ENCODE measurements around the gene CFAP299. TPM values are rescaled to one million over a fixed set of nuclear protein-coding genes. Genes with fewer than 3 reads are reported as not detected.

CFAP299 gene
- total RNA-seq, 1 donor from 2014 or later: not detected

DNA sequence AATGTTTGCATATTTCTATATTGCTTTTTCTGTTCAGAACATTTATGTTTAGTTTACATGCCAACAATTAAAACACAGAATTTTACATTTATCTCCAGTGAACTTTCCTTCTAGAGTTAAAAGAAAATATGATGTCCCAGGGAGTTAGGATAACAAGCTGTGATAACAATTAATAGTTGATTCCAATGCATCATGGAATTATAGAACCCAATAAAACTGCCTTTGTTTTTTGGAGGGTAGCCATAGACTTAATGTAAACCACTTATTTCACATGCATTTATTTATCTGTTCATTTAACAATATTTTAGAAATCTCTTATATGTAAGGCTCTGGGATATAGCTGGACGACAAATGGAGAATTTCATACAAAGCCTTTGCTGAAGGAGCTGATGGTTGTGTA is 180.0 kb downstream of the CFAP299 start:
- Mint-ChIP-seq H3K27me3 (ENCODE audit: unreplicated experiment) (no peaks in the 10 kb centered on the region), H3K36me3 (ENCODE audit: low read depth, unreplicated experiment) (no peaks in the 10 kb centered on the region), H3K4me3 (ENCODE audit: unreplicated experiment) (no peak overlapping the region), H3K27ac (ENCODE audit: unreplicated experiment) (no peak overlapping the region), H3K9me3 (ENCODE audit: unreplicated experiment) (no peaks in the 10 kb centered on the region), H3K4me1 (ENCODE audit: unreplicated experiment) (no peaks in the 10 kb centered on the region)
- no peak for DNase-seq (ENCODE audit: low spot score)
- TF ChIP-seq, protein P1, sequence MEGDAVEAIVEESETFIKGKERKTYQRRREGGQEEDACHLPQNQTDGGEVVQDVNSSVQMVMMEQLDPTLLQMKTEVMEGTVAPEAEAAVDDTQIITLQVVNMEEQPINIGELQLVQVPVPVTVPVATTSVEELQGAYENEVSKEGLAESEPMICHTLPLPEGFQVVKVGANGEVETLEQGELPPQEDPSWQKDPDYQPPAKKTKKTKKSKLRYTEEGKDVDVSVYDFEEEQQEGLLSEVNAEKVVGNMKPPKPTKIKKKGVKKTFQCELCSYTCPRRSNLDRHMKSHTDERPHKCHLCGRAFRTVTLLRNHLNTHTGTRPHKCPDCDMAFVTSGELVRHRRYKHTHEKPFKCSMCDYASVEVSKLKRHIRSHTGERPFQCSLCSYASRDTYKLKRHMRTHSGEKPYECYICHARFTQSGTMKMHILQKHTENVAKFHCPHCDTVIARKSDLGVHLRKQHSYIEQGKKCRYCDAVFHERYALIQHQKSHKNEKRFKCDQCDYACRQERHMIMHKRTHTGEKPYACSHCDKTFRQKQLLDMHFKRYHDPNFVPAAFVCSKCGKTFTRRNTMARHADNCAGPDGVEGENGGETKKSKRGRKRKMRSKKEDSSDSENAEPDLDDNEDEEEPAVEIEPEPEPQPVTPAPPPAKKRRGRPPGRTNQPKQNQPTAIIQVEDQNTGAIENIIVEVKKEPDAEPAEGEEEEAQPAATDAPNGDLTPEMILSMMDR (IDR thresholded peaks at IDR 0.05; ENCODE audit: unreplicated experiment): no peak

DNA sequence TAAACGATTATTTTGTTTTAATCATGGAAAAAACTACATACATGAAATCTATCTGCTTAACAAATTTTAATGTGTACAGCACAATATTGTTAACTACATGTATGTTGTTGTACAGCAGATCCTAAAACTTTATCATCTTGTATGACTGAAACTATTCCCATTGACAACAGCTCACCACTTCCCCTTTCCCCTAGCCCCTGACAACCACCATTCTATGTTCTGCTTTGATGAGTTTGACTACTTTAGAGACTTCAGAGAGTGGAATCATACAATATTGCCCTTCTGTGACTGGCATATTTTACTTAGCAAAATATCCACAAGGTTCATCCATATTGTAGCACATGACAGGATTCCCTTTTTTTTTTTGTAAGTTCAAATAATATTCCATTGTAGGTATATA is 185.9 kb downstream of the CFAP299 start:
- no peaks in the 10 kb centered on the region for H3K9me3 Mint-ChIP-seq (ENCODE audit: unreplicated experiment)
- H3K27ac Mint-ChIP-seq (ENCODE audit: unreplicated experiment): no peak overlapping the region
- no peak for DNase-seq (ENCODE audit: low spot score)
- H3K36me3 Mint-ChIP-seq (ENCODE audit: low read depth, unreplicated experiment): no peaks in the 10 kb centered on the region
- no peaks in the 10 kb centered on the region for H3K27me3 Mint-ChIP-seq (ENCODE audit: unreplicated experiment)
- H3K4me3 Mint-ChIP-seq (ENCODE audit: unreplicated experiment): no peak overlapping the region
- TF ChIP-seq, protein P1 (IDR thresholded peaks at IDR 0.05; ENCODE audit: unreplicated experiment): no peak
- no peaks in the 10 kb centered on the region for H3K4me1 Mint-ChIP-seq (ENCODE audit: unreplicated experiment)

DNA sequence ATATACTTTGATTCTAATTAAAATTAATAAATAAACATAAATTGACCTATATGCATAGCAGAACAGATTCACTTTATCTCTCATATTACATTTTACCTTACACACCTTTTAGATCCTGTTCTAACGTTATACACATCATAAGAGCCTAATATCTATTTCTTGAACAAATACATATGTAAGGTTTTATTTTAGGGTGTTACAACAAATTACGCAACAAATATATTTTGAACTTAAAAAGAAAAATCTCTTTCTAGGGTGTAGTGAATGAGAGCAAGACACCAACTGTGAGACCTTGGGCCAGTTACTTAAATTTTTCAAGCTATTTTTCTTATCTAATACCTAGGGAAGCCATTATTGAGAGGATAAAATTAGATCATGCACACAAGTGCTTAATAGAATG is 191.2 kb downstream of the CFAP299 start:
- H3K9me3 Mint-ChIP-seq (ENCODE audit: unreplicated experiment): no peaks in the 10 kb centered on the region
- no peak overlapping the region for H3K4me3 Mint-ChIP-seq (ENCODE audit: unreplicated experiment)
- no peaks in the 10 kb centered on the region for H3K36me3 Mint-ChIP-seq (ENCODE audit: low read depth, unreplicated experiment)
- no peak for DNase-seq (ENCODE audit: low spot score)
- H3K27ac Mint-ChIP-seq (ENCODE audit: unreplicated experiment): no peak overlapping the region
- H3K27me3 Mint-ChIP-seq (ENCODE audit: unreplicated experiment): peaks cover 1% of the 10 kb centered on the region
- TF ChIP-seq, protein P1 (IDR thresholded peaks at IDR 0.05; ENCODE audit: unreplicated experiment): no peak
- H3K4me1 Mint-ChIP-seq (ENCODE audit: unreplicated experiment): no peaks in the 10 kb centered on the region

DNA sequence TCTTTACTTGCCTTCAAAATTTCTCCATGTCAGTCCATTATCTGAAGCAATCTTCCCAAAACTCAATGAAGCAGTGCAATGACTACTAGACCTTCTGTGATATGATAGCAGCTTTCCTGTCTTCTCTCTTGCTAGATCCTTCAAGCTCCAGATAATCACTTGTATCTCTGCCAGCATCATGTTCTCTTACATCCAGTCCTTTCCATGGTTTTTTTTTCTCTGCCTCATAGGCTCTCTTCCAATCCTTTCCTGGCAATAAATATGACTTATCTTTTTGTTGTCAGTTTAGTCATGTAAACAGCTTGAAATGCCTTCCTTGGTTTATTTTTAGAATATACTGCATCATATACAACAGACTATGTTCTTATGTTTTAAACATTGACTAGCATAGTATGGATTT is 193.5 kb downstream of the CFAP299 start:
- Mint-ChIP-seq H3K36me3 (ENCODE audit: low read depth, unreplicated experiment) (no peaks in the 10 kb centered on the region), H3K4me3 (ENCODE audit: unreplicated experiment) (no peak overlapping the region), H3K27ac (ENCODE audit: unreplicated experiment) (no peak overlapping the region), H3K27me3 (ENCODE audit: unreplicated experiment) (peaks cover 1% of the 10 kb centered on the region), H3K9me3 (ENCODE audit: unreplicated experiment) (no peaks in the 10 kb centered on the region), H3K4me1 (ENCODE audit: unreplicated experiment) (no peaks in the 10 kb centered on the region)
- no peak for DNase-seq (ENCODE audit: low spot score)
- TF ChIP-seq, protein P1 (IDR thresholded peaks at IDR 0.05; ENCODE audit: unreplicated experiment): no peak

DNA sequence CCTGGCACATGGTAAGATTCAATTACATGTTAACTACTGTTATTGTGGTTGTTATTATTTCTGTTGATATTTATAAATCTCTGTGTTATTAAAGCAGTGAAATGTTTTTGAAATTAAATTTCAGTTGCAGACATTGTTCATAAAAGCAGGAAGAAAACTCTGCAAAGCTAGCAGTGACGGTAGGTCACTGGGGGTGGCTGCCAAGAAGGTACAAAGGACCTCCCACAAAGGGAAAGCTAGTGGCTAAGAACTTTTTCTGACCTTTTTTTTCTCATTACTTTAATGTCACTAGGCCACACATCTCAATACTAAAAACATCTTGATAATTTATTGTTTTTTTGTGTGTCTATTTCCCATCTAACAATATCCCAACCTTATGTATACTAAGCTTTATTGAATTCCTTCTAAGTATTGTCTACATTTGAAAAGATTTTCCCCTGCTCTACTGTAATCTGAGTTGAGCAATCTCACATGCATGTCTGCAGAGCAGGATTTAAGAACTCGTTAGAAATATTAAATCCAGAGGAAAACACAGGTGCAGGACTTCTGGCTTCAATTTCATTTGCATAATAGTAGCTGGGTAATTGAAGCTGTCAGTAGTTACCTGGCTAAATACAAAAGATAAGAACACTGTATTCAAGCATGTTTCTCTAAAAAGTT is 197.3 kb downstream of the CFAP299 start:
- no peaks in the 10 kb centered on the region for H3K9me3 Mint-ChIP-seq (ENCODE audit: unreplicated experiment)
- DNase-seq (ENCODE audit: low spot score): no peak
- H3K36me3 Mint-ChIP-seq (ENCODE audit: low read depth, unreplicated experiment): no peaks in the 10 kb centered on the region
- no peak overlapping the region for H3K4me3 Mint-ChIP-seq (ENCODE audit: unreplicated experiment)
- no peak overlapping the region for H3K27ac Mint-ChIP-seq (ENCODE audit: unreplicated experiment)
- no peaks in the 10 kb centered on the region for H3K4me1 Mint-ChIP-seq (ENCODE audit: unreplicated experiment)
- TF ChIP-seq, protein P1 (IDR thresholded peaks at IDR 0.05; ENCODE audit: unreplicated experiment): no peak
- H3K27me3 Mint-ChIP-seq (ENCODE audit: unreplicated experiment): peaks cover 1% of the 10 kb centered on the region

All from endothelial cell (in vitro differentiated cells).